ENCODE results near the gene ASF1B.

ASF1B gene

DNA sequence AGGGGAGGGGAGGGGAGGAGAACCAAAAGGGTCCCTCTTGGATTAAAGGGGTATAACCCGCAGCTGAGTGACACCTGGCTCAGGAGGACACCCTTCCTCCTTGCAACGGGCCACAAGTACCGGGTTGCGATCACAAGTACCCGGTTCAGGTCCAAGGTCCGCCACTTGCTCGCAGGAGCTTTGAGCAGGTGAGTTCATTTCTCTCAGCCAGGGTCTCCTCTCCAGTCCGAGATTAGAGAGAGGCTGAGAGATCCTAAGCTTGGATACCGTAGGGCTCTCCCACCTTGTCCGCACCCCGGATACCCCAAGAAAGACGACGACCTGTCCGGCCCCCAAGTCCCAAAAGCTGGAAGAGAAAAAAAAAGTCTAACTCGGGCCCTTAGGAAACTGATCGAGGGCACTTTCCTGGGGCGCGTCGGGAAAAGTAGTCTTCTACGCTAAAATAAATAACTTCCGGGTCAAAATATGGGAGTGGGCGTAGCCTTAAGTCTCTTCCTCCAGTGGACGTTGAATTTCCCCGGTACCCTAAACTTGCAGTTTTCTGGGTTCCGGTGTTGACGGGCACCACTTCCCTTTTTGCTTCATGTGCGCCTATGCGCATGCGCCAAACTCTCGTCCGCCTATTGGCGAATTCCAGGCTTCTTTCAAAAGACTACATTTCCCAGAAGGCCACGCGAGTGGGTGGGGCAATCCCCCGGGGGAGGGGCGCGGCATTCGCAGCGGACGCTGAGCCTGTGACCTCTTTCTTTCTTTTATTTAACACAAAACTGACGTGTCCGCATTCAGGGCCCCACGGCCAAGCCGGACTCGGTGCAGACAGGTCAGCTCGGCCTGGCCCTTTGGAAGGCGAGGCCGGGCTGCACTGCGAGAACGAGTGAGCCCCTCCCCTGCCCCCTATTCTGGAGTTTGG lies 55.2 kb downstream of the ASF1B start:
- FAIRE-seq, result peak; percentile 99

DNA sequence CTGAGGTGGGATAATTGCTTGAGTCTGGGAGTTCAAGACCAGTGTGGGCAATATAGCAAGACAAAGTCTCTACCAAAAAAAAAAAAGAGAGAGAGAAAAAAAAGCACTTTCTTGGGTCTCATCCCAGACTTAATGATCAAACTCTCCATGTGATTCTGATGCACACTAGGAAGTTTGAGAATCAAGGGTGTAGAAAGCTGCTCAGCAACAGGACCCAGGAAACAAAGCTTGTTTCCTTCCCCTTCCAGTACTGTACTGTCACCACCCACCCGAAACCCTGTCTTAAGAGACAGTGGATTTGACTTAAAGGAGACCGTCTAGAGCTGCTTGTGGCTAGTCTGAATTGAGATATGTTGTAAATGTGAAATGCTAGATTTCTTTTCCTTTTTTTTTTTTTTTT lies 58.0 kb downstream of the ASF1B start:
- no peak for FAIRE-seq

DNA sequence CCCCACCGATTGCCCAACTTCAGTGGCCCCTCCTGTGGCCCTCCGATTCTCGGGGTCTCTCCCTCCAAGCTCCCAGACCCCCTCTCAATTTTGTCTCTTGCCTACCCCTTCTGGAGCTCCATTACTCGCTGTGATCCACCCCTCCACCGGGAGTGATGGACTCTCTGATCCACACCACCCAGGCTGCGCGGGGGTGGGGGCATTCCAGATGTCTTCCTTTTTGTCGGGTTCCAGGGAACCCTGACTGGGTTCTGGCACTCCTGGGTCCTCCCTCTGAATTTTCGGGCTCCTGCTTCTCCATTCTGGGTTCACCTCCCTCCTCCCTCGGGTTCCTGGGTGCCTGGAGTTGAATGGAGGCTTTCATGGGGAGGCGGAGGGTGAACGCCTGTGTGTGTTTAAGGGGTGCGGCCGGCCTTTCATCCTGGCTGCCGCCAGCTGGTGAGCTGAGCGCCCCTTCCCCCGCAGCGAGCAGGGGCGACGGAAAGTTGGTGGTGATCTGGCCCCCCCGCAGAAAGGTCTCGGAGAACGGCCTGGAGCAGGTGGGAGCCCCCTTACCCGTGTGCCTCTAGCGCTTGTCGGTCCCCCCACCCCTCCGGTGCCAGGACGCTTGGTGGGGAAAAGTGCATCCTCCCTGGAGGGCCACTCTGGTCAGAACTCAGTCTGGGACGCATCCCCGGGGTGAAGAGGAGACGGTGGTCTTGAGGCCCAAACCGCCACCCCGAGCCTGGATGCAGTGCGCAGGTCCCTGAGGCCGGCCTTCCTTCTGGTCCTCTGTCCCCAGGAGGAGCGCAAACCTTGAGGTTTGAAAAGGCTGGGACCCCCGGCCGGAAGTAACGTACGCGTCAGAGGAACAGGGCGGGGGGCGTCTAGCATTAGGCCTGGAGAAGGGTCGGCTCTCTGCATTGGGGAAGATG lies 62.2 kb downstream of the ASF1B start:
- no peak for FAIRE-seq

GRCh38 chr19:14073261-14073924 lies 63.0 kb downstream of the ASF1B start:
- no peak for FAIRE-seq

DNA sequence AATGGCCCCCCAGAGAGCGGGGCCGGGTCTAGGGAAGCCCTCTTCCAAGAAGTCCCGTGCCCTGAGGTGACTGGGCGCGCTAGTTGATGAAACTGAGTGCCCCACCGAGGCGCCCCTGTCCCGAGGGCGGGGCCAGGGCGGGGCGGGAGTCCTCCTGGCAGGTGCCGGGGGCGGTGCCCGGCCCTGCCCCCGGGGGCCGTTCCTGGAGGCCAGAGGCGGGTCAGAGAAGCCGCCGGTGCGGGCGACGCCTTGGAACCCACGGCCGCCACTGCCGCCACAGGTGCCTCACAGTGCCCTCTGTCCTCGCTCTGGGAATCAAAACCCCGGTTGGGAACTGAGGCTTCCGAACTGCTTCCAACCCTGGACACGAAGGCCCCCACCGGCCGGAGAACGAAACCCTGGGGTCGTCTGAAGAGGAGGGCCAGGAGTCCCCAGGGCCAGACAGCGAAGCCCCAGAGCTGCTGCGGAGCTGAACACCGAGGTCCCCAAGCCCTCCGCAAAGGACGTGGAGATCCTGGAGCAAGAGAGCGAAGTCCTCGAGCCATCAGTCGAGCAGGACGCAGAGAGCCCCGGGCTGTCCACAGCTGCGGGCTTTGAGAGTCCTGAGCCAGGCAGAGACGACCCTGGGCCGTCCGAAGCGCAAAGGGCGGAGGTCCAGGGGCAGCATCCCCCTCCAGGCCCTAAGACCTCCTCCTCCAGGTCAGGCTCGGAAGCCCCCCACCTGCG lies 63.7 kb downstream of the ASF1B start, which contains the start of gene MISP3:
Gene MISP3 (plus strand): TSS at position 252 of the 726 bp plus-strand sequence. CDS start 524 bp downstream, outside the sequence.
- no peak for FAIRE-seq

GRCh38 chr19:14070268-14071050 lies 65.9 kb downstream of the ASF1B start:
- FAIRE-seq, result no peak

Data from A204.1 (cell line).